ENCODE data around the gene NFYA. TPM values are rescaled to one million over a fixed set of nuclear protein-coding genes. Genes with fewer than 3 reads are reported as not detected.

NFYA gene
- total RNA-seq, 2 experiments from 2014 or later, result 26.2 to 29.8 TPM

- no peak for DNase-seq
- H3K9me3 Mint-ChIP-seq, result no peaks in the 10 kb centered on the region
- no peak overlapping the region for H3K27ac Mint-ChIP-seq
- peaks cover 51% of the 10 kb centered on the region for H3K36me3 Mint-ChIP-seq (ENCODE audit: low read depth)
- ChIA-PET POLR2A (no interaction called here), CTCF (interaction anchor here (1.2 to 1.6 kb wide), 4 partner anchors 9 to 36 kb away, joined by 3 to 6 read pairs (median 4); partner anchors contain the start of genes NFYA, OARD1 and UNC5CL)
- no peak overlapping the region for H3K4me3 Mint-ChIP-seq
- no peaks in the 10 kb centered on the region for H3K27me3 Mint-ChIP-seq
- H3K4me1 Mint-ChIP-seq, result peaks cover 30% of the 10 kb centered on the region
These were observed 8.9 kb upstream of the NFYA start for GRCh38 chr6:41063884-41064285.

GRCh38 chr6:41064841-41065240, 7.9 kb upstream of the NFYA start:
- ChIA-PET POLR2A (no interaction called here), CTCF (interaction anchor here (1.5 kb wide), 1 partner anchor 28 kb away, joined by 3 read pairs; no protein-coding TSS in a partner anchor)
- Mint-ChIP-seq H3K4me3 (no peak overlapping the region), H3K27me3 (no peaks in the 10 kb centered on the region), H3K9me3 (no peaks in the 10 kb centered on the region), H3K4me1 (peaks cover 40% of the 10 kb centered on the region), H3K27ac (no peak overlapping the region), H3K36me3 (ENCODE audit: low read depth) (peaks cover 60% of the 10 kb centered on the region)
- DNase-seq, result no peak

GRCh38 chr6:41065550-41066026, 7.2 kb upstream of the NFYA start:
- Mint-ChIP-seq H3K4me1 (peaks cover 46% of the 10 kb centered on the region), H3K27me3 (no peaks in the 10 kb centered on the region), H3K36me3 (ENCODE audit: low read depth) (peaks cover 64% of the 10 kb centered on the region), H3K4me3 (no peak overlapping the region), H3K27ac (no peak overlapping the region), H3K9me3 (no peaks in the 10 kb centered on the region)
- CTCF ChIA-PET, result interaction anchor here (0.9 to 1.0 kb wide), 2 partner anchors 9 to 37 kb away, joined by 5 read pairs; no protein-coding TSS in a partner anchor
- DNase-seq, result no peak
- POLR2A ChIA-PET, result no interaction called here

- ChIA-PET CTCF (interaction anchor here (1.0 to 4.8 kb wide), 7 partner anchors 10 to 240 kb away, joined by 3 to 22 read pairs (median 5); partner anchors contain the start of gene UNC5CL), POLR2A (no interaction called here)
- Mint-ChIP-seq H3K4me3 (no peak overlapping the region), H3K27ac (peak overlapping the region; percentile 10), H3K4me1 (peaks cover 57% of the 10 kb centered on the region), H3K27me3 (no peaks in the 10 kb centered on the region), H3K36me3 (ENCODE audit: low read depth) (peaks cover 72% of the 10 kb centered on the region), H3K9me3 (no peaks in the 10 kb centered on the region)
- peak; percentile 67 for DNase-seq
These were observed 5.9 kb upstream of the NFYA start for GRCh38 chr6:41066867-41067304.

GRCh38 chr6:41071501-41071922, 1.3 kb upstream of the NFYA start:
- H3K27me3 Mint-ChIP-seq, result no peaks in the 10 kb centered on the region

GRCh38 chr6:41071923-41072835, 595 bp upstream of the NFYA start, which contains the start of gene OARD1:
Gene OARD1, minus strand, starts transcription at chr6:41072356. Its CDS starts 722 bp downstream, at chr6:41071634.
- Mint-ChIP-seq H3K27ac (peak within 1 kb of the TSS; percentile 99), H3K4me3 (peak within 1 kb of the TSS; percentile 93), H3K27me3 (no peaks in the 10 kb centered on the region), H3K4me1 (peaks cover 71% of the 10 kb centered on the region), H3K36me3 (ENCODE audit: low read depth) (peaks cover 48% of the 10 kb centered on the region), H3K9me3 (no peaks in the 10 kb centered on the region)
- ChIA-PET CTCF (interaction anchor here (0.9 to 5.7 kb wide), 11 partner anchors 9 to 247 kb away, joined by 3 to 47 read pairs (median 4); partner anchors contain the start of genes TREML2 and UNC5CL), POLR2A (interaction anchor here (0.6 to 5.5 kb wide), 14 partner anchors 9 to 261 kb away, joined by 3 to 51 read pairs (median 5); partner anchors contain the start of genes APOBEC2 and TREML2)
- peak; percentile 100 for DNase-seq

More at GRCh38 chr6:41071501-41071922, 1.3 kb upstream of the NFYA start:
- ChIA-PET CTCF (interaction anchor here (0.9 to 5.7 kb wide), 6 partner anchors 13 to 248 kb away, joined by 3 to 47 read pairs (median 4); partner anchors contain the start of gene UNC5CL), POLR2A (interaction anchor here (0.9 to 5.5 kb wide), 10 partner anchors 9 to 129 kb away, joined by 3 to 51 read pairs (median 6); partner anchors contain the start of genes APOBEC2 and TREML2)
- Mint-ChIP-seq H3K36me3 (ENCODE audit: low read depth) (peaks cover 55% of the 10 kb centered on the region), H3K4me3 (peak overlapping the region; percentile 93), H3K27ac (peak overlapping the region; percentile 99), H3K4me1 (peaks cover 76% of the 10 kb centered on the region), H3K9me3 (no peaks in the 10 kb centered on the region)
- no peak for DNase-seq

- peak overlapping the region; percentile 93 for H3K4me3 Mint-ChIP-seq
- DNase-seq, result peak; percentile 89
- H3K36me3 Mint-ChIP-seq (ENCODE audit: low read depth), result peaks cover 40% of the 10 kb centered on the region
- peaks cover 64% of the 10 kb centered on the region for H3K4me1 Mint-ChIP-seq
- H3K27me3 Mint-ChIP-seq, result no peaks in the 10 kb centered on the region
- CTCF ChIA-PET, result interaction anchor here (0.9 to 5.7 kb wide), 9 partner anchors 10 to 233 kb away, joined by 3 to 47 read pairs (median 5); partner anchors contain the start of gene TREML2
- H3K9me3 Mint-ChIP-seq, result no peaks in the 10 kb centered on the region
- peak overlapping the region; percentile 99 for H3K27ac Mint-ChIP-seq
- POLR2A ChIA-PET, result interaction anchor here (0.8 to 5.5 kb wide), 10 partner anchors 15 to 260 kb away, joined by 3 to 51 read pairs (median 4); partner anchors contain the start of gene TREML2
These were observed 611 bp downstream of the NFYA start for GRCh38 chr6:41073203-41073967.

- POLR2A ChIA-PET, result interaction anchor here (0.6 to 1.6 kb wide), 5 partner anchors 20 to 976 kb away, joined by 3 to 7 read pairs (median 4); partner anchors contain the start of genes TAF8 and TREML2
- H3K4me1 Mint-ChIP-seq, result peaks cover 62% of the 10 kb centered on the region
- peaks cover 39% of the 10 kb centered on the region for H3K36me3 Mint-ChIP-seq (ENCODE audit: low read depth)
- H3K9me3 Mint-ChIP-seq, result no peaks in the 10 kb centered on the region
- H3K27ac Mint-ChIP-seq, result peak overlapping the region; percentile 88
- no peak for DNase-seq
- CTCF ChIA-PET, result interaction anchor here (2.3 kb wide), 1 partner anchor 30 kb away, joined by 4 read pairs; no protein-coding TSS in a partner anchor
- no peaks in the 10 kb centered on the region for H3K27me3 Mint-ChIP-seq
- H3K4me3 Mint-ChIP-seq, result peak overlapping the region; percentile 81
These were observed 1.4 kb downstream of the NFYA start for GRCh38 chr6:41073968-41074691.

- H3K4me3 Mint-ChIP-seq, result peak overlapping the region; percentile 81
- peak overlapping the region; percentile 88 for H3K27ac Mint-ChIP-seq
- peaks cover 39% of the 10 kb centered on the region for H3K36me3 Mint-ChIP-seq (ENCODE audit: low read depth)
- H3K9me3 Mint-ChIP-seq, result no peaks in the 10 kb centered on the region
- H3K27me3 Mint-ChIP-seq, result no peaks in the 10 kb centered on the region
- H3K4me1 Mint-ChIP-seq, result peaks cover 61% of the 10 kb centered on the region
- CTCF ChIA-PET, result interaction anchor here (0.7 to 2.3 kb wide), 4 partner anchors 13 to 107 kb away, joined by 3 to 14 read pairs (median 4); no protein-coding TSS in a partner anchor
- no peak for DNase-seq
- POLR2A ChIA-PET, result interaction anchor here (0.6 to 1.6 kb wide), 7 partner anchors 8 to 975 kb away, joined by 3 to 7 read pairs (median 4); partner anchors contain the start of genes TAF8 and TREML2
These were observed 2.1 kb downstream of the NFYA start for GRCh38 chr6:41074692-41075436.

- POLR2A ChIA-PET, result interaction anchor here (0.9 kb wide), 1 partner anchor 48 kb away, joined by 5 read pairs; no protein-coding TSS in a partner anchor
- Mint-ChIP-seq H3K4me1 (peaks cover 61% of the 10 kb centered on the region), H3K4me3 (peak overlapping the region; percentile 81), H3K9me3 (no peaks in the 10 kb centered on the region), H3K36me3 (ENCODE audit: low read depth) (peaks cover 40% of the 10 kb centered on the region), H3K27me3 (no peaks in the 10 kb centered on the region), H3K27ac (peak overlapping the region; percentile 42)
- no peak for DNase-seq
- CTCF ChIA-PET, result interaction anchor here (0.6 to 2.3 kb wide), 7 partner anchors 12 to 106 kb away, joined by 3 to 14 read pairs (median 4); no protein-coding TSS in a partner anchor
These were observed 3.2 kb downstream of the NFYA start for GRCh38 chr6:41075651-41076626.

Data from activated CD4-positive, alpha-beta memory T cell treated with anti-CD3 and anti-CD28 coated beads, Interleukin-2, amount 10 ng/mL, durations not matched to agents 7 days and 5 days (primary cell).